Naive thymus-derived CD4-positive, alpha-beta T cell (primary cell): Measurements from ENCODE around the gene OR6V1. TPM values are rescaled to one million over a fixed set of nuclear protein-coding genes. Genes with fewer than 3 reads are reported as not detected.

Source experiments
- ATAC-seq: fragments of 150-1000 bp; cut with Tn5 transposase; 2 replicates; pipeline ENCODE4 v1.10.0; 2021; ENCODE audit warnings: mild to moderate bottlenecking, moderate library complexity
- CTCF ChIA-PET: fragments of 350-600 bp; sonication (Branson Sonifier 250); formaldehyde crosslinking; loops from one replicate; lab custom pipeline; 2021; ENCODE audit warnings: antibody characterized with exemption; lab: Charles Lee
- POLR2A ChIA-PET: fragments of 350-600 bp; sonication (Branson Sonifier 250); formaldehyde crosslinking; loops from one replicate; lab custom pipeline; 2021; ENCODE audit warnings: antibody characterized with exemption, inconsistent platforms; lab: Charles Lee
- DNase-seq, 9 donors: peaks; one replicate each; pipeline versions ENCODE4 v3.0.0 to v3.0.0-alpha.2; 2020 to 2022; ENCODE audit warnings: mixed read lengths in 1 of 9
- H3K27ac ChIP-seq: one replicate; pipeline ENCODE4 v1.7.0; 2013; ENCODE audit warnings: mild to moderate bottlenecking, low read depth, low read length, moderate library complexity
- H3K27me3 ChIP-seq, 2 donors: one replicate each; pipeline ENCODE4 v1.7.0; 2013; ENCODE audit warnings: low read length in 2 of 2, mild to moderate bottlenecking in 2 of 2, moderate library complexity in 2 of 2; ENCODE audit not compliant: control insufficient read depth in 2 of 2, insufficient read depth in 2 of 2
- H3K36me3 ChIP-seq, 3 experiments: 1 replicate in 2 of 3; 2 replicates in 1 of 3; pipeline ENCODE4 v1.7.0; 2013; ENCODE audit warnings: low read length in 3 of 3, mild to moderate bottlenecking in 3 of 3, moderate library complexity in 1 of 3; ENCODE audit not compliant: insufficient read depth in 3 of 3, control insufficient read depth in 2 of 3
- H3K4me1 ChIP-seq, 2 donors: one replicate each; pipeline ENCODE4 v1.7.0; 2013; ENCODE audit warnings: low read length in 2 of 2, mild to moderate bottlenecking in 2 of 2, moderate library complexity in 1 of 2; ENCODE audit not compliant: control insufficient read depth in 2 of 2, insufficient read depth in 2 of 2
- H3K4me3 ChIP-seq: 2 replicates; pipeline ENCODE4 v1.7.0; 2013; ENCODE audit warnings: mild to moderate bottlenecking, low read length
- H3K9me3 ChIP-seq, 3 experiments: 1 replicate in 2 of 3; 2 replicates in 1 of 3; pipeline ENCODE4 v1.7.0; 2013; ENCODE audit warnings: low read length in 3 of 3; ENCODE audit not compliant: control insufficient read depth in 2 of 3
- H3K27ac Mint-ChIP-seq, 9 donors: one replicate each; pipeline ENCODE4 v1.8.0; 2020 to 2022; ENCODE audit warnings: mixed read lengths in 9 of 9, mild to moderate bottlenecking in 8 of 9, moderate library complexity in 5 of 9, inconsistent platforms in 2 of 9
- H3K27me3 Mint-ChIP-seq, 5 donors: one replicate each; pipeline ENCODE4 v1.8.0; 2021 to 2022; ENCODE audit warnings: mixed read lengths in 5 of 5, mild to moderate bottlenecking in 1 of 5
- H3K36me3 Mint-ChIP-seq, 5 donors: one replicate each; pipeline ENCODE4 v1.8.0; 2020 to 2022; ENCODE audit warnings: mixed read lengths in 5 of 5, mild to moderate bottlenecking in 3 of 5, inconsistent platforms in 1 of 5
- H3K4me1 Mint-ChIP-seq, 7 donors: one replicate each; pipeline ENCODE4 v1.8.0; 2020 to 2022; ENCODE audit warnings: mixed read lengths in 7 of 7, mild to moderate bottlenecking in 3 of 7, inconsistent platforms in 1 of 7
- H3K4me3 Mint-ChIP-seq, 10 donors: one replicate each; pipeline ENCODE4 v1.8.0; 2020 to 2022; ENCODE audit warnings: mild to moderate bottlenecking in 10 of 10, mixed read lengths in 10 of 10, moderate library complexity in 6 of 10, inconsistent platforms in 2 of 10
- H3K9me3 Mint-ChIP-seq, 11 donors: one replicate each; pipeline ENCODE4 v1.8.0; 2020 to 2022; ENCODE audit warnings: mixed read lengths in 11 of 11, mild to moderate bottlenecking in 4 of 11, inconsistent platforms in 1 of 11, moderate library complexity in 1 of 11
- intact Hi-C, 2 donors: fragments of 100-400 bp; cut with micrococcal nuclease; formaldehyde crosslinking; loops; one replicate each; pipeline ENCODE4 v1.15.1; 2023
- polyA plus RNA-seq, 2 donors: library from polyadenylated mRNA; unstranded; fragments of 300-500 nt; fragmentation: Illumina TruSeq; gene quantifications; one replicate each; pipeline ENCODE4 v1.2.3, GENCODE V29; 2021
- total RNA-seq, 6 experiments: library from RNA in 5 of 6; stranded (reverse) in 5 of 6; gene quantifications; 1 replicate in 5 of 6; 2 replicates in 1 of 6; pipeline ENCODE4 v1.2.3 and lab custom pipeline; 2021 to 2026

The OR6V1 gene
- total and polyA plus RNA-seq, 7 experiments from 2014 or later, result not detected

GRCh38 chr7:143040209-143040715, 11.9 kb upstream of the OR6V1 start:
- Mint-ChIP-seq H3K27ac (no peak overlapping the region), H3K4me3 (no peak overlapping the region), H3K4me1 (peaks cover 0 to 2% (median 0%) of the 10 kb centered on the region in 7 donors), H3K9me3 (peaks cover 0 to 8% (median under 1%) of the 10 kb centered on the region in 11 donors), H3K36me3 (no peaks in the 10 kb centered on the region), H3K27me3 (peaks cover 0 to 17% (median 4%) of the 10 kb centered on the region in 5 donors)
- intact Hi-C loops, result no loop called here
- DNase-seq (no peak), ATAC-seq (no peak)
- no peak overlapping the region for H3K4me3 ChIP-seq
- no peak overlapping the region for H3K27ac ChIP-seq
- CTCF ChIA-PET, result no interaction called here
- no peaks in the 10 kb centered on the region for H3K36me3 ChIP-seq
- H3K27me3 ChIP-seq, result no peaks in the 10 kb centered on the region
- H3K4me1 ChIP-seq, result no peaks in the 10 kb centered on the region
- no peaks in the 10 kb centered on the region for H3K9me3 ChIP-seq
- POLR2A ChIA-PET, result interaction anchor here (0.5 kb wide), 1 partner anchor 21 kb away, joined by 3 read pairs; no protein-coding TSS in a partner anchor

GRCh38 chr7:143041346-143041745, 10.8 kb upstream of the OR6V1 start:
- CTCF ChIA-PET, result no interaction called here

DNA sequence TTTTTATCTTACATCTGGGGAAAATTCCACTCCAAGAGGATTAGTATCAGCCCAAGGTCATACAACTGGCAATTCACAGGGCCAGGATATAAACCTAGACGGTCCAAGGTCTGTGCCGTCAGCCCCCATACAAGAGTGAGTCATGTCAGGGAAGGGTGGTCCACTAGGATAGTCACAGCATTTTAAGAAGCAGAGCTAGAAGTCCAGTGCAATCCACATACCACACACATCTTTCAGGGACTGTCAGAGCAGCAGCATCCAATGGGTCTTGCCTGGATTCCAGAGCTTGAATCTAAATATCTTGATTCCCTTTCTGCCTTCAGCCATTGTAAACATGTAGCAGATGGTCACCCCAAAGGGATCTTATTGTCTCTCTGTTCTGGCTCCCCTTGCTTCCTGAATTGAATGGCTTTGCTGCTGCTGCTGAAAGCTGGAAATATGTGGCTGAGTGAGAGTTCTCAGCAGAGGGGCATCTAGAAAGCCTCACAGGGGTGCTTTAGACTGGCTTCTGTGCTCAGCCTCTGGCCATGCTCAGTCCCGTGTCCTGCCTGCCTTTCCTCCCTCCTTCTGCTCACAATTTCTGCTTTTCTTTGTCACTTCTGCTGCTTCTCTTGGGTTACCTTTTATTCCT, 9.9 kb upstream of the OR6V1 start:
- Histone ChIP-seq H3K27ac (no peak overlapping the region), H3K36me3 (no peaks in the 10 kb centered on the region), H3K4me1 (no peaks in the 10 kb centered on the region), H3K27me3 (no peaks in the 10 kb centered on the region), H3K4me3 (no peak overlapping the region), H3K9me3 (no peaks in the 10 kb centered on the region)
- ATAC-seq (no peak), DNase-seq (no peak)
- no peaks in the 10 kb centered on the region for H3K36me3 Mint-ChIP-seq
- no peak overlapping the region for H3K4me3 Mint-ChIP-seq
- H3K4me1 Mint-ChIP-seq, result peaks cover 0 to 7% (median 0%) of the 10 kb centered on the region in 7 donors
- peaks cover 0 to 8% (median 7%) of the 10 kb centered on the region in 5 donors for H3K27me3 Mint-ChIP-seq
- intact Hi-C loops, result no loop called here
- ChIA-PET CTCF (no interaction called here), POLR2A (no interaction called here)
- H3K27ac Mint-ChIP-seq, result no peak overlapping the region
- H3K9me3 Mint-ChIP-seq, result no peaks in the 10 kb centered on the region

More at GRCh38 chr7:143041346-143041745, 10.8 kb upstream of the OR6V1 start:
- H3K4me1 Mint-ChIP-seq, result peaks cover 0 to 2% (median 0%) of the 10 kb centered on the region in 7 donors
- Histone ChIP-seq H3K4me1 (no peaks in the 10 kb centered on the region), H3K27me3 (no peaks in the 10 kb centered on the region), H3K9me3 (no peaks in the 10 kb centered on the region), H3K36me3 (no peaks in the 10 kb centered on the region), H3K27ac (no peak overlapping the region), H3K4me3 (no peak overlapping the region)
- peaks cover 0 to 1% (median 0%) of the 10 kb centered on the region in 11 donors for H3K9me3 Mint-ChIP-seq
- DNase-seq (no peak), ATAC-seq (no peak)
- POLR2A ChIA-PET, result no interaction called here
- peaks cover 0 to 12% (median 4%) of the 10 kb centered on the region in 5 donors for H3K27me3 Mint-ChIP-seq
- intact Hi-C loops, result no loop called here
- no peak overlapping the region for H3K27ac Mint-ChIP-seq
- H3K4me3 Mint-ChIP-seq, result no peak overlapping the region
- no peaks in the 10 kb centered on the region for H3K36me3 Mint-ChIP-seq

DNA sequence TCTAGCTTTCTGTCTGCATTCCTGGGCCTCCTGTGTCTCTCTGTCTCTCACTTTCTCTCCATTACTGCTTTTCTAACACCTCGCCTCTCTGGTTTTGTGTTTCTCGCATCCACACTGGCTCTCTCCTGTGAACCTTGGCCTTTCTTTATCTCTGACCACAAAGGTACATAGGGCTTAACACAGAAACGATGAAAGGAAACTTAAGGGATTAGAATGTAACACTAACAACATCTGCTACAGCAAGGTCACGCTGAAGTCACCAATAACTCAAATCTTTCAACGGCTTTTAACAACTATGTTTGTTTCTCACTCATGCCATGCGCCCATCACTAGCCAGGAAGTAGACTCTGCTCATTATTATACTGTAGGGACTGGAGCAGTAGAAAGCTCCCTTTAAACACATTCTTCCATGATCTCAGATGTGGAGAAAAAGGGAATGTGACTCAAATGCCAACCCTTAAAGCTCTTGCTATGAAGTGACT, 9.3 kb upstream of the OR6V1 start:
- Mint-ChIP-seq H3K4me1 (peaks cover 0 to 7% (median 0%) of the 10 kb centered on the region in 7 donors), H3K36me3 (no peaks in the 10 kb centered on the region), H3K4me3 (no peak overlapping the region), H3K27ac (no peak overlapping the region), H3K9me3 (no peaks in the 10 kb centered on the region), H3K27me3 (peaks cover 0 to 8% (median 7%) of the 10 kb centered on the region in 5 donors)
- Histone ChIP-seq H3K27me3 (no peaks in the 10 kb centered on the region), H3K4me3 (no peak overlapping the region), H3K27ac (no peak overlapping the region), H3K4me1 (no peaks in the 10 kb centered on the region), H3K9me3 (no peaks in the 10 kb centered on the region), H3K36me3 (no peaks in the 10 kb centered on the region)
- ATAC-seq (no peak), DNase-seq (no peak)
- POLR2A ChIA-PET, result no interaction called here
- CTCF ChIA-PET, result no interaction called here
- intact Hi-C loops, result no loop called here

GRCh38 chr7:143043391-143043790, 8.8 kb upstream of the OR6V1 start:
- POLR2A ChIA-PET, result no interaction called here
- Histone ChIP-seq H3K4me1 (no peaks in the 10 kb centered on the region), H3K9me3 (no peaks in the 10 kb centered on the region), H3K27ac (no peak overlapping the region), H3K4me3 (no peak overlapping the region), H3K27me3 (no peaks in the 10 kb centered on the region), H3K36me3 (no peaks in the 10 kb centered on the region)
- CTCF ChIA-PET, result no interaction called here
- Mint-ChIP-seq H3K27me3 (peaks cover 0 to 8% (median 7%) of the 10 kb centered on the region in 5 donors), H3K4me1 (peaks cover 0 to 7% (median 0%) of the 10 kb centered on the region in 7 donors), H3K27ac (no peak overlapping the region), H3K9me3 (no peaks in the 10 kb centered on the region), H3K36me3 (no peaks in the 10 kb centered on the region), H3K4me3 (no peak overlapping the region)
- intact Hi-C loops, result no loop called here
- ATAC-seq (no peak), DNase-seq (no peak)

- no peaks in the 10 kb centered on the region for H3K9me3 Mint-ChIP-seq
- H3K9me3 ChIP-seq, result no peaks in the 10 kb centered on the region
- ChIA-PET POLR2A (no interaction called here), CTCF (no interaction called here)
- H3K4me1 ChIP-seq, result no peaks in the 10 kb centered on the region
- no peaks in the 10 kb centered on the region for H3K27me3 ChIP-seq
- DNase-seq, result no peak
- no peaks in the 10 kb centered on the region for H3K36me3 Mint-ChIP-seq
- no peak overlapping the region for H3K27ac Mint-ChIP-seq
- no peak overlapping the region for H3K4me3 Mint-ChIP-seq
- no peaks in the 10 kb centered on the region for H3K36me3 ChIP-seq
- peaks cover 0 to 8% (median 7%) of the 10 kb centered on the region in 5 donors for H3K27me3 Mint-ChIP-seq
- intact Hi-C loops, result no loop called here
- H3K27ac ChIP-seq, result no peak overlapping the region
- no peak for ATAC-seq
- peaks cover 0 to 5% (median 0%) of the 10 kb centered on the region in 7 donors for H3K4me1 Mint-ChIP-seq
- H3K4me3 ChIP-seq, result no peak overlapping the region
Measured at GRCh38 chr7:143046426-143046851, 5.7 kb upstream of the OR6V1 start.

DNA sequence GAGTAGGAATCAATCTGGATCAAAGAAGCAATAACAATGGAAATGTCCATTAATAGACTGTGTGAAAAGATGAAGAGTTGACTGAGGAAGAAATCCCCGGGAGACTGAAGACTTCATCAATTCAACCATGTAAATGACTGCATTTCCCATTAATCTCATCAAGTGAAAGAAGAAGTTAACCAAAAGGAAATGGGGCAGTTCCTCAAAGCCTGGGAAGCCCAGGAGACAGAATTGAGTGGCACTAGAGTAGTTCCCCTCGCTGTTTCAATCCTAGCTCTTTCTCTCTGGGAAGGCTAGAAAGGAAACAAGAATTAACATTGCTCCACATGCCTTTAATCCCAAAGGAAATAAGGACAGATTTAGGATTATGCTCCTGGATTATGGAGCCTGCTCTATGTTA, 4.8 kb upstream of the OR6V1 start:
- Mint-ChIP-seq H3K36me3 (no peaks in the 10 kb centered on the region), H3K9me3 (no peaks in the 10 kb centered on the region), H3K4me1 (peaks cover 0 to 5% (median 0%) of the 10 kb centered on the region in 7 donors), H3K27ac (no peak overlapping the region), H3K27me3 (peaks cover 0 to 8% (median 6%) of the 10 kb centered on the region in 5 donors), H3K4me3 (no peak overlapping the region)
- intact Hi-C loops, result no loop called here
- H3K4me3 ChIP-seq, result no peak overlapping the region
- no peaks in the 10 kb centered on the region for H3K36me3 ChIP-seq
- no peaks in the 10 kb centered on the region for H3K4me1 ChIP-seq
- H3K27ac ChIP-seq, result no peak overlapping the region
- DNase-seq (no peak), ATAC-seq (peak; percentile 38)
- no peaks in the 10 kb centered on the region for H3K9me3 ChIP-seq
- H3K27me3 ChIP-seq, result no peaks in the 10 kb centered on the region
- ChIA-PET CTCF (no interaction called here), POLR2A (no interaction called here)
